Stimulated activated CD8-positive, alpha-beta memory T cell treated with anti-CD3 and anti-CD28 coated beads, Interleukin-2, amount 100 ng/mL, for 1 hour (primary cell): Measurements from ENCODE around the gene TTC39A.
A peak's percentile ranks its signal among the peaks of the same experiment; 100 is the strongest.

Experiments
- DNase-seq, 2 donors: peaks; one replicate each; pipeline ENCODE4 v3.0.0-alpha.2; 2020; ENCODE audit warnings: low read depth in 2 of 2

TTC39A gene

DNA sequence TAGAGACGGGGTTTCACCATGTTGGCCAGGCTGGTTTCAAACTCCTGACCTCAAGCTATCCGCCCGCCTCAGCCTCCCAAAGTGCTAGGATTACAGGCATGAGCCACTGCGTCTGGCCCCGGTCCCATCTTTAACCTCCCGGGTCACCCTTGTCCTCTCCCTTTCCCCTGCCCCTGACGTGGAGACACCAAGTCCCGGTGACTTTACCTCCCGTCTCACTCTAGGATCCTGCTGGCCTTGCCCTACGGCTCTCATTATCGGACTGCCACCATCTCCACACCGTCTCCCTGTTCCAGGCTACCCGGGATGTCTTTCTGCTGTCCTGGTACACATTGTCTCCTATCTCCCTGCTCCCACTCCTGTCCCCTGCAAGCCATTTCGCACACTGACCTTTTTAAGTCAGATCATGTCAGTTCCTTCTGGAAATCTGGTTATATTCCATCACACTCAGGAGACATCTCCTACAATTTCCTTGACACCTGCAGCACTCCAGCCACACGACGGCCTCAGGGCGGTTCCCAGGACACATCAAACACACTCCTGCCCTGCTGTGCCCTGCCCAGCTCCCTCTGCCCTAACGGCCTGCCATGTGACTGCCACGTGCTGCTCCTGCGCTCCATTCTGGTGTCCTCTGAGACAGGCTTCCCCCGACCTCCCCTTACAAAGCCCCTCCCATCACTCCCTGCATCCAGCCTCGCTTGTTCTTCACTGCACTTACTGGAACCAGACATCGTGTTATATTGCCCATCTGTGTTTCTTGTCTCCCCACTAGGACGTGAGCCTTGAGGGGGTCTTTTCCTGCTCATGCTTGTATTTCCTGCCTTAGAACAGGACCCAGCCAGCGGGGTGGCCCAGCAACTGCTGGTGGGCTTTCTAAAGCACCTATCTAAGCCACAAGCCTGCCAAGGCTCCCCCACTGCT is 32.7 kb downstream of the TTC39A start:
- DNase-seq: no peak

DNA sequence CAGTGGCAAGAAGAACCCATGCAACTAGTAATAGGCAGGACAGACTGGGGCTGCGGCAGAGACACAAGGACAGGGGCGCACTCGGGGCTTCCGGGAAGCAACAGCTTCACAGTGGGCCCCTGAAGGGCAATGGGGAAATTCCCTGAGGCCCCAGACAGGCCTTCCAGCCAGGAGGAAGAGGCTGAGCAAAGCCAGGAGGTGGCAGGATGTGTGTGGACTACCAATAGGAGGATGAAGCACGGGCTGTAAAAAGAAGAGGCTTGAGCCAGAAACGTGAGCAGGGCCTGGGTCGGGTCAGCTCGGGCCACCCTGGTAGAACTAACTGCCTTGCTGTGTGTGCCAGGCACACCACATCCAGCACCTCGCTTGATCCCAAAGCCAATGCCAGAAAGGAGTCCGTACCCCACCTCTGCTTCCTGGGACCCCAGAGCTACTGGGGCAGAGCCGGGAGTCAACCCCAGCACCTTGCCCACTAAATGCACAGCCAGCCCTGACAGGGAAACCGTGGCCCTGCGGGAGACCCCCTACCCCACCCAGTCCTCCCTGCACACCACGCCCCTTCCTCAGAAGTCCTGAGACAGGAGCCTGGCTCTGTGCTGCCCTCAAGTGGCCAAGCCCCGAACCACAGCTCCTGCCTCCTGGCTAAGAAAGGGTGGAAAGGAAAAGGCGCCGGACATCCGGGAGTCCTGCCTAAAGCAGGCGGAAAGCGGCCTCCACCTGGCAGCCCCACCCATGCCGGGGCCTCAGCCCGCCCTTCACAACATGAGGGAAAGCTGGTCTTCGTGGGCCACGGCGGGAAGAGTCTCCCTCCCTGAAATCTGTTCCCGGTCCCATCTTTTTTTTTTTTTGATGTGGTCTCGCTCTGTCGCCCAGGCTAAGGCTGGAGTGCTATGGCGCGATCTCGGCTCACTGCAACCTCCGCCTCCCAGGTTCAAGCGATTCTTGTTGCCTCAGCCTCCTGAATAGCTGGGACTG is 33.7 kb downstream of the TTC39A start:
- DNase-seq: peak; percentile 24 to 35

- no peak for DNase-seq
Observed at GRCh38 chr1:51295926-51296325, 34.4 kb downstream of the TTC39A start.

DNA sequence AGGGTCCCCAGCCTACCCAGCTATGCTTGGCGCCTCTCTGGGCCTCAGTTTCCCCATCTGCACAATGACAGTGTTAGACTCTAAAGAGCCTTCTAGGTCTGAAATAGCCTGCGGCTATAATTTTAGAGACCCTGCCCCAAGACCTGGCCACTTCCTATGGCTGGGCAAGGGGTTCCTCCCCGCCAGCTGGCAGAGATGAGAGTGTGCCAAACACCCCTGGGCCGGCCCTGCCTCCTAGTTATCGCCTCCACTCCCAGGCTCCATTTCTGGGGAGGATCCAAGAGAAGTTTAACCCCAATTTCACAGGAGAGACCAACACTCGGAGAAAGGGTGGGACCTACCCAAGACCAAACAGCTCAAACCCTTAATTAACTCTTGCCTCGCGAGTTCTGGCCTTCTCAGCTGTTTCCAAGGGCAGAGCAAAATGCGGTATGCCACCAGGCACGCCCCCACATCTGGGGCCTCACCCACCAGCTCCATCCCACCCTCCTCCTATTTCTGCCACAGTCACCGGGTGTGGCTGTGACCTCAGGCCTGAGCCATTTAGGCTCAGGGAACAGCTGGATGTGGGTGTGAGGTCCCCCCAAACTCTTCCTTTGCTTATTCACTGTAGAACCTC is 35.7 kb downstream of the TTC39A start:
- no peak for DNase-seq

- DNase-seq: no peak
Observed at GRCh38 chr1:51293898-51294515, 36.4 kb downstream of the TTC39A start.

DNA sequence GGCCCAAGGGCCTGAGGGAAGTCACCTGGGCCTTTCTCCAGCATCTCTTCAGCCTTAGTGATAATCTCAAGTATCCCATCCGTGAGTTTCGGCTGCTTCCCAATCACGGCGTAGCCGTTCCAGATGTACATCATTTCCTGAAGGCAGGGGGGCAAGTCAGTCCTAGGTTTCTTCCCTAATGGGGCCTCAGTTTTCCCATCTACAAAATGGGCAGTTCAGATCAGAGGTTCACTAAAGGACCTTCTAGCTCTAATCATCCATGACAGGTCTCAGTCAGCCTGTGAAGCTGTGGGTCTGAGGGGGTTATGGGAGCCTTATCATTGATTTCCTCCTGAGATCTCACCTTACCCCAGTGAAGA is 39.9 kb downstream of the TTC39A start:
- no peak for DNase-seq

- no peak for DNase-seq
Observed at GRCh38 chr1:51289676-51290488, 40.5 kb downstream of the TTC39A start.

DNA sequence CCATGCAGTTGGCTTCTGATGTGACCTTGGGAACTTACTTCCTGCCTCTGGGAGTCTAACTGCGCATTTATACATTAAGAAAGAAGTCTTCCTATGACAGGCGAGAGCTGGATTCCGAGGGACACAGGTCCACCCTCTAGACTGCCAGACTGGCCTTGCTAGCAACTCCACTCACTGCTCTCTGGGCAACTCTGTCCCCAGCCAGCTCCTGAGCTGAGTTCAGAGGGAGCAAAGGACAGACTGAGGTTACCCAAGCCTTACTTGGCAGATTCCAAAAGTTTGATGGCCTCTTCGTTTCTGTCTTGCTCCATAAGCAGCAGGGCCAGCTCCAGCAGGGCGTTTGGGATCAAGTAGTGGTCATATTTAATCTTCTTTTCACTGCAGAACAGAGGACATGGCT is 41.8 kb downstream of the TTC39A start:
- DNase-seq: no peak

DNA sequence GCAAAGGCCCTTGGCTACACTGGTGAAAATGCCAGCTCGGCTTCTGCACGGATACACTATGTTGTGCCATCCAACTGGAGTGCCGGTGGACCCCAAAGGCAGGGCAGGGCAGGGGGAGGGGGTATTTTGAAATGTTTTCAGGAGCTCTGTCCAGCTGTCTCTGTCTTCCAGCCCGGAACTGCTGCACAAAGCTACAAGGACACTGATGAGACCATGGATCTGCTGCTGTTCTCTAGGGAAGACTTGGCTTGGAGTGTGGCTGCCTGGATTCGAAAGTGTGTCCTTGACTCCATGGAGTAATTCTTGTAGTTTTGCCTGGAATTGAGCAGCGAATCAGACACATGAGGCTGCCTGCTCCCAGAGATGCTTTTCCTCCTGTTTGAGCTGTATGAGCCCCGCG is 42.4 kb downstream of the TTC39A start:
- DNase-seq: no peak

GRCh38 chr1:51285055-51285454 is 45.3 kb downstream of the TTC39A start:
- DNase-seq: no peak

GRCh38 chr1:51284487-51284954 is 45.8 kb downstream of the TTC39A start:
- DNase-seq: no peak

DNA sequence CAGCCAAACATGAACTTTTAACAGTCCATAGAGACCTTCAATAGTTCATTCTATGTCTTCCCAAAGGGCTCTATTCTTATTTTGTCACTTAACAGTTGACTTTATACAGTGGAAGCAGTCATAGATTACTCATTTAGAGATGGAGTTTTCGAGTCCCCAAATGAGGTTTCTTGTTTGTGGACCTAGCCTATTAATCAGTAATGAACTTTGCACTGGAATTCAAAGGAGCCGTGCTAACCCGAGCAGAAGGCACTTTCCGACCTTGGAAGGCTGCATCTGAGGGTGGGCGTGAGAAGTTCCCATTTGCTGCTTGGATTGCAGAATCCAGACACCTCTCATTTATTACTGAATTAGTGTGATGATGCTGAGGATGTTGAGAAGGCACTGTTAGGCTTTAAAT is 46.4 kb downstream of the TTC39A start:
- no peak for DNase-seq

- DNase-seq: no peak
Observed at GRCh38 chr1:51282605-51283004, 47.8 kb downstream of the TTC39A start.

DNA sequence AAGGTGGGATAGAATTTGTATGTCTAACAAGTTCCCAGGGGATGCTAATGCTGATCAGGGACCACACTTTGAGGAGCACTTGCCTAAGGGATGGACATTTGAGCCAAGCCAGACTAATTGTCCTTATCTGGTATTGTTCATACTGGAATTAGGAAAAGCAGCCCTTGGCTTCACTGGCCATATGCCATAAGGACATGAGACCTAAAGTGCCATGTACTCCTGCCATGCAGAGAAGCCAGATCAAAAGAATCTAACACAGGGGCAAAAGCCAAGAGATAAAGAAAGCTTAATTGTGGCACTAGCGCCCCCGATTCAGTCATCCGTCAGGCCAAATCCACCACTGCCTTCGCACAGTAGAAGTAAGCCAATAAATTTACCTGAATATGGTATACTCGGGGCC is 48.6 kb downstream of the TTC39A start:
- DNase-seq: no peak

- DNase-seq: no peak
Observed at GRCh38 chr1:51280321-51280978, 49.9 kb downstream of the TTC39A start.

- DNase-seq: no peak
Observed at GRCh38 chr1:51276286-51276685, 54.1 kb downstream of the TTC39A start.

DNA sequence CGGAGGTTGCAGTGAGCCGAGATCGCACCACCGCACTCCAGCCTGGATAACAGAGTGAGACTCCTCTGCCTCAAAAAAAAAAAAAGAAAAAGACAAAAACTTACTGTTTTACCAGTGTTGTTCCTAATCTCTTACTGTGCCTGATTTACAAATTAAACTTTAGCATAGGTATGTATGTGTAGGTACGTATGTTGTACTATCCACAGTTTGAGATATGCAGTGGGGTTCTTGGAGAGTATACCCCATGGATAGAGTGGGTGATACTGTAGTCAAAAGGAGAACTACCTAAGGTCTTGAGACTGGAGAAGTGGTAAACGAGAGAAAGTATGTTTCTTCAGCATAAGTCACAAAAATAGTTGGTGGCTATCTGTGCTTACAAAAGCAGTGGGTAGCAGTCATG is 55.7 kb downstream of the TTC39A start:
- DNase-seq: no peak

DNA sequence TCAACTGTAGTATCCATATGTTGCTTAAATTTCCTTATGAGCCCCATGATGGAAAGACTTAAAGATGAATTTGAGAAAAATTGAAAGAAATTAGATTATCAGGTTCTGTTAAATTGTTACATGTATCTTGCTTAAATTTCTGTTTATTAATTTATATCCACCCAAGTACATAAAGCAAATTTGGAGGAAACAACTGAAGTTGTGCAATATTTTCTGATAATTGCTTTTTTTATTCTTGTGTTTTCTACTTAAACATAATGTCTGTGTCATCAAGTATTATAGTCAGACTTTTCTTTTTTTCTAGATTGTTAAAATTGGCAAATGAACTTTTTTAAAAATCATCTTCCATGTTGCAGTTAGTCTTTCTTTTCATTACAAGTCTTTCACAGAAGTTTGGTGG is 57.4 kb downstream of the TTC39A start:
- DNase-seq: no peak

GRCh38 chr1:51270751-51271150 is 59.6 kb downstream of the TTC39A start:
- no peak for DNase-seq

DNA sequence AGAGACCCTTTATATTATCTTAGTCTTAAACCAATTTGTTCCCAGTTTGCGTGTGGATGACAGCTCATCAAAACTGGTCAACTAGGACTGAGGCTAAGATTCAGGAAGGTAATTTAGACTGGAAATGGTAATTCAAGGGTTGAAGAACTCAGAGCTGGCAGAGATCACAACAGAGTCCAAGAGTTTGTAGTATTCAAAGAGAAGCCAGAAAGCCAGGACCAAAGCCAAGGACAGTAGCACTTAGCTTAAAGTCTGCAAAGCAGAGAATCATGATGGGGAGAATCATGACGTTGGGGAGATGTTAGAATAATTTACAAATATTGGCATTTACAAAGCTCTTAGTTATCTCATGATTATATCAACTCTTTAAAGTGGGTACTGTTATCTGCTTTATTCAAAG is 61.7 kb downstream of the TTC39A start:
- DNase-seq: no peak
